Lower lobe of right lung (tissue), 2 donors: ENCODE measurements around the gene SLC1A7. TPM values are rescaled to one million over a fixed set of nuclear protein-coding genes. Genes with fewer than 3 reads are reported as not detected.

Experiments
- ATAC-seq, 2 donors: fragments of 200-7000 bp; cut with Tn5 transposase; one replicate each; pipeline ENCODE4 v1.9.1; 2020 to 2022; ENCODE audit warnings: mild to moderate bottlenecking in 2 of 2, moderate library complexity in 2 of 2
- DNase-seq: peaks from one replicate; pipeline ENCODE4 v3.0.0-alpha.2; 2020
- H3K27ac ChIP-seq: fragments of 200-600 bp; one replicate; pipeline ENCODE4 v1.8.0; 2022
- H3K27me3 ChIP-seq: fragments of 200-600 bp; one replicate; pipeline ENCODE4 v1.8.0; 2022; ENCODE audit warnings: low read depth
- H3K36me3 ChIP-seq: fragments of 200-600 bp; one replicate; pipeline ENCODE4 v1.8.0; 2022; ENCODE audit warnings: mild to moderate bottlenecking
- H3K4me1 ChIP-seq: fragments of 200-600 bp; one replicate; pipeline ENCODE4 v1.8.0; 2022
- H3K4me3 ChIP-seq: fragments of 200-600 bp; one replicate; pipeline ENCODE4 v1.8.0; 2022; ENCODE audit warnings: mild to moderate bottlenecking
- H3K9me3 ChIP-seq: fragments of 200-600 bp; one replicate; pipeline ENCODE4 v1.8.0; 2022
- intact Hi-C: fragments of 100-400 bp; cut with DNase I; formaldehyde crosslinking; loops from one replicate; pipeline ENCODE4 v1.11.0; 2022
- total RNA-seq: library from RNA; stranded (reverse); fragmentation: NEBNext Ultra II Directional; extraction: Animal tissue kit (Norgen Biotek cat#: 25700); gene quantifications from one replicate; pipeline ENCODE4 v1.2.1, GENCODE V29; 2021
- TF ChIP-seq, protein P1 (sequence below): fragments of 200-600 bp; IDR thresholded peaks from one replicate; pipeline ENCODE4 v1.8.0; 2022; ENCODE audit warnings: antibody characterized with exemption, mild to moderate bottlenecking
- donor health status: DM: no; HTN: yes; CAD: no; lungs with severe emphysema.

Gene SLC1A7
- total RNA-seq, 1 donor from 2014 or later: 0.68 TPM

DNA sequence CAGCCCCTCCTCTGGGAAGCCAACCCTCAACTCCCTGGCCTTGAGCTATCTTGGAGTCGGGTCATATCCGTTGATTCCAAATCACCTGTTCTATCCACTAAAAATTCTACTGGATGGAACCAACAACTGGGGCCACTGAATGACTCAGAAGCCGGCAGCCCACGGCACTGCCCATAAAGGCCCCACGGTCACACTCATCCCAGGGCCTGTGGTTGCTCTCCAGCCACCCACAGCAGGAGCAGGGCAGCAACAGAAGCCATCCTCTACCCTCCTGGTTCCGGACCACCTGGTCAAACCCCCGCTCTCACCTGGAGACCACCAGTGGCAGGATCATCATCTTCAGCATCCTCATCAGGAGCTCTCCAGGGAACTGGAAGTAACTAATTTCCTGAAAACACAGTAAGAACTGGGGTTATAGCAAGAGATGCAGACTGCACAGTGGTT lies 8.4 kb downstream of the SLC1A7 start:
- intact Hi-C loops: no loop called here
- H3K4me3 ChIP-seq: no peak overlapping the region
- TF ChIP-seq, protein P1, sequence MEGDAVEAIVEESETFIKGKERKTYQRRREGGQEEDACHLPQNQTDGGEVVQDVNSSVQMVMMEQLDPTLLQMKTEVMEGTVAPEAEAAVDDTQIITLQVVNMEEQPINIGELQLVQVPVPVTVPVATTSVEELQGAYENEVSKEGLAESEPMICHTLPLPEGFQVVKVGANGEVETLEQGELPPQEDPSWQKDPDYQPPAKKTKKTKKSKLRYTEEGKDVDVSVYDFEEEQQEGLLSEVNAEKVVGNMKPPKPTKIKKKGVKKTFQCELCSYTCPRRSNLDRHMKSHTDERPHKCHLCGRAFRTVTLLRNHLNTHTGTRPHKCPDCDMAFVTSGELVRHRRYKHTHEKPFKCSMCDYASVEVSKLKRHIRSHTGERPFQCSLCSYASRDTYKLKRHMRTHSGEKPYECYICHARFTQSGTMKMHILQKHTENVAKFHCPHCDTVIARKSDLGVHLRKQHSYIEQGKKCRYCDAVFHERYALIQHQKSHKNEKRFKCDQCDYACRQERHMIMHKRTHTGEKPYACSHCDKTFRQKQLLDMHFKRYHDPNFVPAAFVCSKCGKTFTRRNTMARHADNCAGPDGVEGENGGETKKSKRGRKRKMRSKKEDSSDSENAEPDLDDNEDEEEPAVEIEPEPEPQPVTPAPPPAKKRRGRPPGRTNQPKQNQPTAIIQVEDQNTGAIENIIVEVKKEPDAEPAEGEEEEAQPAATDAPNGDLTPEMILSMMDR: no peak
- H3K27me3 ChIP-seq: no peaks in the 10 kb centered on the region
- no peak overlapping the region for H3K27ac ChIP-seq
- H3K4me1 ChIP-seq: no peaks in the 10 kb centered on the region
- no peak for ATAC-seq
- no peaks in the 10 kb centered on the region for H3K36me3 ChIP-seq
- H3K9me3 ChIP-seq: peaks cover 10% of the 10 kb centered on the region
- no peak for DNase-seq

DNA sequence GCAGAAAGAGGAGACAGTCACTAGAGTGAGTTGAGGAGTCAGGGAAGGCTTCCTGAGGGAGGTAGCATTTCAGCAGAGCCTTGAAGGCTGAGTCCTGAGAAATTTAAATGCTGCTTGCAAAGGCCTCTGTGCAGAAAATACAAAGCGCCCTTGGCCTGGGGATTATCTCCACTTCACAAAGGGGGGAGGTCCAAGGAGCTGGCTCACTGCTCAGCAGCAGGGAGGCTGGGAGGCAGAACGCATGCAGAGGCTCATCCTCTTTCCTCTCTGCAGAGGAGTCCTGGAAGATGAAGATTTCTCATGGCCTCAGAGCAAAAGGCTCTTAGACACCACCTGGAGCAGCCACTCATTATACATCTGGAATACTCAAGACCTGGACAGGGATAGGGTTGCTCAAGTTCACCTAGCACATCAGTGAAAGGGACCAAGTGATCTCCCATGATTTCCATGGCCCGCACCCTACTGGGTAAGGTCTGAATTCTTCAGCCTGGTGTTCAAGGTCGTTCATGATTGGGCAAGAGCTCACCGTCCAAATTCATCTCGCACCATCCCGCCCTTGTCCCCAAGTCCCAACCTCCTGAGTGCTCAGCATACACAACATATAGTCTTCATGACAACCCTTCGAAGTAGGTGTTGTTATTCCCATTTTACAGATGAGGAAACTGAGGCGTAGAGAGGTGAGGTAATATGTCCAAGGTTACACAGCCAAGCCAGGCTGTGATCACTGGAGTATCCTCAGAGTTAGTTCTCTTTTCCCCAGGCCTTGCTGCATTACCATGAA lies 9.0 kb downstream of the SLC1A7 start:
- ATAC-seq (no peak), DNase-seq (no peak)
- Histone ChIP-seq H3K4me3 (no peak overlapping the region), H3K9me3 (peaks cover 10% of the 10 kb centered on the region), H3K27me3 (no peaks in the 10 kb centered on the region), H3K27ac (no peak overlapping the region), H3K4me1 (no peaks in the 10 kb centered on the region), H3K36me3 (no peaks in the 10 kb centered on the region)
- TF ChIP-seq, protein P1: no peak
- intact Hi-C loops: no loop called here

DNA sequence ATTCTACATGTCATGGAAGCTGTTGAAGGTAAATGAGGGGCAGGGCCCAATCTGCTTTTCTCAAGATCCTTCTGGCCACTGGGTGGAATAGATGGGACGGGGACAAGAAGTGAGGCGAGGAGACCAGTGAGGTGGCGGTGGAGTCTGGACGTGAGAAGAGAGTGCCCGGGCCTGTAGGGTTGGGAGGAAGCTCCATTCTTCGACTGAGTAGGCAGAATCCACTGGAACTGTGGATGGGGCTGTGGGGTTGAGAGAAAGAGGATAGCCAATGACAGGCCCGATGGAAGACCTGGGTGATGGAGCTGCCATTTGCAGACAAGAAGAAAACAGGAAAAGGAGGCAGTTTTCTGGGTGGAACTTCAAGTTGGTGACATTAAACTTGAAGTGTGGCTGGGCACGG lies 10.3 kb downstream of the SLC1A7 start:
- Histone ChIP-seq H3K36me3 (no peaks in the 10 kb centered on the region), H3K27me3 (no peaks in the 10 kb centered on the region), H3K9me3 (no peaks in the 10 kb centered on the region), H3K27ac (no peak overlapping the region), H3K4me3 (no peak overlapping the region), H3K4me1 (no peaks in the 10 kb centered on the region)
- TF ChIP-seq, protein P1: no peak
- no peak for DNase-seq
- ATAC-seq: no peak
- intact Hi-C loops: no loop called here

DNA sequence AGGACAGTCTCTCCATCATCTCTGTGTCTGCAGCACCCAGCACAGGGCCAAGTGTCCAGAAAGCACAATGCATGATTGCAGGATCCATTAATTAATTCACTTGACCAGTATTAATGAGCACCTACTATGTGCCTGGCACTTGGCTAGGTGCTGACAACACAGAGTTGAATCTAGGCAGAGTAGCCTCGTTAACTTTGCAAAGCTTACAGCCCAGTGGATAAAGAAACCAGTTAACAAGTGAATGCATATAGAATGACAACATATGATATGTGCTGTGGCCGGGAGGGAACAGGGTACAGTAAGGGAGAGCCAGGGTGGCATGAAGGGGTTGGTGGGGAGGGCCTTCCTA lies 10.9 kb downstream of the SLC1A7 start:
- intact Hi-C loops: no loop called here
- H3K4me1 ChIP-seq: no peaks in the 10 kb centered on the region
- DNase-seq: no peak

DNA sequence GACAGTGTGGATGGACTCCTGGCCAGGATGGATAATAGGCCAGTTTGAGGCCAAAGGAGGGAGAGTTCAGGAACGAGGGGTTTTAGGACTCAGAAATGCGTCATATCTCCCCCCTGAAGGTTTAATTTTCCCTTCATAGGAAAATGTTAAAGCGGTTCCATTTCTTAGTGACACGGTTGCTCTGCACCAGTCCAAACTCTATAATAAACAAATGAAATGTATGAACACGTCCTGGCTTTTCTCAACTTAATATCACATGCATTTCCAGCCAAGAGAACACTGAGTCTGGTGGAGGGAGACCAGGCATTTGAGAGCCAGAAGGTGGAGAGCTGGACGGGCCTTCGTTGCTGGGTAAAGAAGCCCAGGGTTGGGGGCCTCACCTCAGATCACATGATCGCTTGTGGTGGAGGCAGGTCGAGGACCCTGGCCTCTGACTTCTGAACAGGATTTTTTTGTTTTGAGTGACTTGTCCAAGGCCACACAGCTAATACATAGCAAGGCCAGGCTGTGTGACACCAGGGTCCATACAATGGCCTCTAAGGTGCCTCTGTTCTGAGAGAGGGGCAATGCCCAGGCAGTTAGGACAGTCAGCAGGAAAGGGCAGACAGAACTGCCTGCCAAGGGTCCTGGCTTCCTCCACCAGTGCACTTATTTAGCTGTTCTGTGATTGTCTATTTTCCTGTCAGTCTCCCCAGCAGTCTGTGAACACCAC lies 11.4 kb downstream of the SLC1A7 start:
- Histone ChIP-seq H3K27me3 (no peaks in the 10 kb centered on the region), H3K4me1 (no peaks in the 10 kb centered on the region), H3K9me3 (no peaks in the 10 kb centered on the region), H3K36me3 (no peaks in the 10 kb centered on the region), H3K4me3 (no peak overlapping the region), H3K27ac (no peak overlapping the region)
- TF ChIP-seq, protein P1: no peak
- intact Hi-C loops: no loop called here
- ATAC-seq (no peak), DNase-seq (no peak)

More for the DNA sequence above, 10.9 kb downstream of the SLC1A7 start:
- Histone ChIP-seq H3K4me3 (no peak overlapping the region), H3K9me3 (no peaks in the 10 kb centered on the region), H3K27me3 (no peaks in the 10 kb centered on the region), H3K36me3 (no peaks in the 10 kb centered on the region), H3K27ac (no peak overlapping the region)
- TF ChIP-seq, protein P1: no peak
- ATAC-seq: no peak
